Measurements from ENCODE around the gene KRTAP3-3.

Gene KRTAP3-3

GRCh38 chr17:41024697-41025096 is 30.7 kb upstream of the KRTAP3-3 start:
- no peak overlapping the region for H3K4me3 ChIP-seq (replicated peaks; ENCODE audit: low read depth, low read length)
- TF ChIP-seq CTCF (IDR thresholded peaks at IDR 0.05; ENCODE audit: low read depth, low read length, missing control alignments): no peak
- no peak for DNase-seq (ENCODE audit: extremely low read depth, low read depth)

- no peak overlapping the region for H3K4me3 ChIP-seq (replicated peaks; ENCODE audit: low read depth, low read length)
- TF ChIP-seq CTCF (IDR thresholded peaks at IDR 0.05; ENCODE audit: low read depth, low read length, missing control alignments): no peak
- no peak for DNase-seq (ENCODE audit: extremely low read depth, low read depth)
Observed at GRCh38 chr17:41020336-41020735, 26.4 kb upstream of the KRTAP3-3 start.

- H3K4me3 ChIP-seq (replicated peaks; ENCODE audit: low read depth, low read length): no peak overlapping the region
- DNase-seq (ENCODE audit: extremely low read depth, low read depth): no peak
- no peak for TF ChIP-seq CTCF (IDR thresholded peaks at IDR 0.05; ENCODE audit: low read depth, low read length, missing control alignments)
Observed at GRCh38 chr17:41019415-41019814, 25.5 kb upstream of the KRTAP3-3 start.

GRCh38 chr17:41018541-41018940 is 24.6 kb upstream of the KRTAP3-3 start:
- TF ChIP-seq CTCF (IDR thresholded peaks at IDR 0.05; ENCODE audit: low read depth, low read length, missing control alignments): no peak
- no peak for DNase-seq (ENCODE audit: extremely low read depth, low read depth)
- no peak overlapping the region for H3K4me3 ChIP-seq (replicated peaks; ENCODE audit: low read depth, low read length)

GRCh38 chr17:41016578-41017215 is 22.7 kb upstream of the KRTAP3-3 start:
- TF ChIP-seq CTCF (IDR thresholded peaks at IDR 0.05; ENCODE audit: low read depth, low read length, missing control alignments): no peak
- no peak overlapping the region for H3K4me3 ChIP-seq (replicated peaks; ENCODE audit: low read depth, low read length)
- no peak for DNase-seq (ENCODE audit: extremely low read depth, low read depth)

- DNase-seq (ENCODE audit: extremely low read depth, low read depth): no peak
- no peak overlapping the region for H3K4me3 ChIP-seq (replicated peaks; ENCODE audit: low read depth, low read length)
- no peak for TF ChIP-seq CTCF (IDR thresholded peaks at IDR 0.05; ENCODE audit: low read depth, low read length, missing control alignments)
Observed at GRCh38 chr17:41015454-41015853, 21.5 kb upstream of the KRTAP3-3 start.

- DNase-seq (ENCODE audit: extremely low read depth, low read depth): peak; percentile 80
- H3K4me3 ChIP-seq (replicated peaks; ENCODE audit: low read depth, low read length): no peak overlapping the region
- no peak for TF ChIP-seq CTCF (IDR thresholded peaks at IDR 0.05; ENCODE audit: low read depth, low read length, missing control alignments)
Observed at GRCh38 chr17:41013606-41014005, 19.6 kb upstream of the KRTAP3-3 start.

All from HFF-Myc (cell line).